ENCODE measurements around the gene PTPRU. TPM values are rescaled to one million over a fixed set of nuclear protein-coding genes. Genes with fewer than 3 reads are reported as not detected.

PTPRU gene
- total and polyA plus RNA-seq, 7 donors: 14.5 to 51.4 (median 25.6) TPM

DNA sequence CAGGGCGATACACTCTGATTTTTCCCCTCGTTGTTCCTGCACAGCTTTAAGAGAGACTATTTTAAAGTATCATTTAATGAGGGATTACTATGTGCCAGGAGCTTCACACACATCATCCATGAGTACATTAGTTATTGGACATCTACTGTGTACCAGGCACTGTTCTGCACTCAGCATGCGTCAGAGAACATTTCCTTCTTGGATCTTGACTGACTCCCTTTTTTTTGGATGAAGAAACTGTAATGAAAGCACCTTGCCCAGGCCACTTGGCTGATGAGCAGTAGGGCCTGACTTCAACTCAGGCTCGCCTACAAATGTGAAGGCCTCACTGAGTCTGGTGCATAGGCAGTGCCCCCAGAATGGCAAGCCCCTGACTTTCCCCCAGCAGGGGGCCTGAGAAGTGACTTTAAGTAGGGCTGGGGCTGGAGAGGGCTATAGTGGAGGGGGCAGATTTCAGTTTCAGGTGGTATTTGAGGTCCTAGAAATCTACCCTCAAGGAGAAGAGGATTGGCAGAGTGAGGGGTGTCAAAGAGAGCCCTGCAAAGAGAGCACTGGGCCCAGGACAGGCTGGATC is 50.0 kb downstream of the PTPRU start:
- ATAC-seq (no peak), DNase-seq (no peak)
- 82 to 88% (median 86%) methylated on average over 4 of the region's 4 CpGs for WGBS, 3 donors
- H3K27me3 ChIP-seq (ENCODE audit: insufficient read depth in 3 of 3, low read length in 2 of 3): no peaks in the 10 kb centered on the region
- H3K36me3 ChIP-seq (ENCODE audit: insufficient read depth in 1 of 2, low read depth in 1 of 2): peaks cover 0 to 5% of the 10 kb centered on the region in 2 donors
- H3K4me1 ChIP-seq: no peaks in the 10 kb centered on the region
- no peak overlapping the region for H3K4me3 ChIP-seq
- no peaks in the 10 kb centered on the region for H3K9me3 ChIP-seq
- TF ChIP-seq, protein P1, sequence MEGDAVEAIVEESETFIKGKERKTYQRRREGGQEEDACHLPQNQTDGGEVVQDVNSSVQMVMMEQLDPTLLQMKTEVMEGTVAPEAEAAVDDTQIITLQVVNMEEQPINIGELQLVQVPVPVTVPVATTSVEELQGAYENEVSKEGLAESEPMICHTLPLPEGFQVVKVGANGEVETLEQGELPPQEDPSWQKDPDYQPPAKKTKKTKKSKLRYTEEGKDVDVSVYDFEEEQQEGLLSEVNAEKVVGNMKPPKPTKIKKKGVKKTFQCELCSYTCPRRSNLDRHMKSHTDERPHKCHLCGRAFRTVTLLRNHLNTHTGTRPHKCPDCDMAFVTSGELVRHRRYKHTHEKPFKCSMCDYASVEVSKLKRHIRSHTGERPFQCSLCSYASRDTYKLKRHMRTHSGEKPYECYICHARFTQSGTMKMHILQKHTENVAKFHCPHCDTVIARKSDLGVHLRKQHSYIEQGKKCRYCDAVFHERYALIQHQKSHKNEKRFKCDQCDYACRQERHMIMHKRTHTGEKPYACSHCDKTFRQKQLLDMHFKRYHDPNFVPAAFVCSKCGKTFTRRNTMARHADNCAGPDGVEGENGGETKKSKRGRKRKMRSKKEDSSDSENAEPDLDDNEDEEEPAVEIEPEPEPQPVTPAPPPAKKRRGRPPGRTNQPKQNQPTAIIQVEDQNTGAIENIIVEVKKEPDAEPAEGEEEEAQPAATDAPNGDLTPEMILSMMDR (IDR thresholded peaks at IDR 0.05): no peak
- no peak overlapping the region for H3K27ac ChIP-seq
- intact Hi-C loops (cut with DNase I): no loop called here

DNA sequence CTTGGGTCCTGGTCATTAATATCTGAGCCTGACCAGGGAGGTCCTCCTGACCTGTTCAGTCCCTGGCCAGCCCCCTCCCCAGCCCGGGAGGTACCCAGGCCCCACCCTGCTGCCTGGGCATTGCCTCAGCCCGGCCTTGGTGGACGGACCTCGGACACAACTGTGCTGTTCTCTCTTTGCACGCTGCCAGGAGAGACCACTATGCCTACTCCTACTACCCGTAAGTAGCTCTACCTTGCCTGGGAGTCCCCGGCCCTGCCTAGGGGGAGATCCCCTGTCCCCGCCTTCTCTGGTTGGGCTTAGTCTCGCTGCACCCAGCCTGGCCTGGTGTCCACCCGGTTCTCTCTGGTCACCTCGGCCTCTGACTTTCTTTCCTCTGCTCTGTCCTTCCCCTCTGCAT is 53.2 kb downstream of the PTPRU start:
- Histone ChIP-seq H3K36me3 (ENCODE audit: insufficient read depth in 1 of 2, low read depth in 1 of 2) (peaks cover 0 to 15% of the 10 kb centered on the region in 2 donors), H3K27me3 (ENCODE audit: insufficient read depth in 3 of 3, low read length in 2 of 3) (no peaks in the 10 kb centered on the region), H3K4me1 (no peaks in the 10 kb centered on the region), H3K27ac (no peak overlapping the region), H3K9me3 (no peaks in the 10 kb centered on the region), H3K4me3 (no peak overlapping the region)
- DNase-seq (no peak), ATAC-seq (peak in 1 of 4 donors; percentile 20)
- intact Hi-C loops (cut with DNase I): no loop called here
- TF ChIP-seq, protein P1 (IDR thresholded peaks at IDR 0.05): no peak
- WGBS, 3 donors: 94 to 96% (median 95%) methylated on average over 11 of the region's 11 CpGs

DNA sequence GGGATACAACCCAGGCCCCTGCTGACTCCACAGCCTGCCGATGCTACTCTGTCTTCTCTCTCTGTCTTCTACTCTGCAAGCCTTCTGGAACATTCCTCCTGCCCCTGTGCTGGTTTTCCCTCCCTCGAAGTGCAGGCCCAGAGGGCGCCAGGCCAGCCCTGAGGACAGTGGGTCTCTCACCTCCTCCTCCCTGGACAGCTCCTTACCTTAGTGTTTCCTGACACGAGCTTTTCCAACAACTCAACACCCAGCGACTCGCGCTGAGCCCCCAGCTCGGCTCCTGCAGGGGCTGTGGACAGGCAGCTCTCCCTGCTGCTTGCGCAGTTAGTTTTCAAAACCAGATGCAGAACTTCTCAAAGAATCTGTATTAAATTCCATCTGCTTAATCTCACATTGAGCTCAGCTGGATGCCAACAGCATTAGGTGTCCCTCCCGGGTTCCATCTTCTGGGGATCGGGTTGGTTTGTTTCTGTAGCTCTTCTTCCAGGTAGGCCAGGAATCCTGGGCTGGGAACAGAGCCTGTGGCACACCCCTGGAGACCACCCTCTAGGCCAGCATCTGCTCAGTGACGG is 54.2 kb downstream of the PTPRU start:
- TF ChIP-seq, protein P1 (IDR thresholded peaks at IDR 0.05): no peak
- peaks cover 0 to 15% of the 10 kb centered on the region in 2 donors for H3K36me3 ChIP-seq (ENCODE audit: insufficient read depth in 1 of 2, low read depth in 1 of 2)
- ATAC-seq: no peak
- H3K4me1 ChIP-seq: no peaks in the 10 kb centered on the region
- 78 to 89% (median 85%) methylated on average over 12 of the region's 12 CpGs for WGBS, 3 donors
- H3K27ac ChIP-seq: no peak overlapping the region
- no peaks in the 10 kb centered on the region for H3K9me3 ChIP-seq
- intact Hi-C loops (cut with DNase I): no loop called here
- DNase-seq: no peak
- no peaks in the 10 kb centered on the region for H3K27me3 ChIP-seq (ENCODE audit: insufficient read depth in 3 of 3, low read length in 2 of 3)
- H3K4me3 ChIP-seq: no peak overlapping the region

DNA sequence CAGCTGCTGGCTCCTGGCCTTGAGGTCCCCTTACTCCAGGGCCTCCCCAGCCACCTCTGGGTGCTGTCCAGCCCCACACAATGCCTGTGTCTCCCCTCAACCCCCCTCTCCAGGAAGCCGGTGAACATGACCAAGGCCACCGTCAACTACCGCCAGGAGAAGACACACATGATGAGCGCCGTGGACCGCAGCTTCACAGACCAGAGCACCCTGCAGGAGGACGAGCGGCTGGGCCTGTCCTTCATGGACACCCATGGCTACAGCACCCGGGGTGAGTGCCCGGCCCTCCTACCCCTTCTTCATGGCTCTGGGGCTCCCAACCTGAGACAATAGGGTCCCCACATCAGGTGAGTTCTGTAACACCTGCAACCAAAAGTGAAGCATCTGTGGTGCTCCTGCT is 55.4 kb downstream of the PTPRU start:
- Histone ChIP-seq H3K27me3 (ENCODE audit: insufficient read depth in 3 of 3, low read length in 2 of 3) (no peaks in the 10 kb centered on the region), H3K27ac (no peak overlapping the region), H3K4me1 (no peaks in the 10 kb centered on the region), H3K9me3 (no peaks in the 10 kb centered on the region), H3K36me3 (ENCODE audit: insufficient read depth in 1 of 2, low read depth in 1 of 2) (peaks cover 0 to 15% of the 10 kb centered on the region in 2 donors), H3K4me3 (no peak overlapping the region)
- DNase-seq (no peak), ATAC-seq (no peak)
- WGBS, 3 donors: 91 to 97% (median 92%) methylated on average over 10 of the region's 10 CpGs
- intact Hi-C loops (cut with DNase I): no loop called here
- TF ChIP-seq, protein P1 (IDR thresholded peaks at IDR 0.05): no peak

DNA sequence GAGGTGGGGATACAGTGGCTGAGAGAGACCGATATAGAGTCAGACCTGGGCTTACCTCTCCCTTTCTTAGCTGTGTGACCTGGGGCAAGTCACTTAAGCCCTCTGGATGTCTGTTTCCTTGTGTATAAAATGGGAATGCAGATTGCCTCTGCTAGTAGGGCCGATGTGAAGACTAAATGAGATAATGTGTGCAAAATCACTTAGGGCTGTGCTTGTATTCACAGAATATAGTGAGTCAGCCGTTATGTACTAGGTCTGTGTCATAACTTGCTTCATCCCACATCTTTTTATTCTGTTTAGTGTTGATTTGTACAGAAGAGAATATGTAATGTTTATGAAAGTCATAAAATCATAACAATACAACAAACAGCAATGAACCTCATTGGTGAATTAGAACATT is 56.0 kb downstream of the PTPRU start:
- ATAC-seq (no peak), DNase-seq (no peak)
- no peak overlapping the region for H3K4me3 ChIP-seq
- H3K27me3 ChIP-seq (ENCODE audit: insufficient read depth in 3 of 3, low read length in 2 of 3): no peaks in the 10 kb centered on the region
- peaks cover 0 to 15% of the 10 kb centered on the region in 2 donors for H3K36me3 ChIP-seq (ENCODE audit: insufficient read depth in 1 of 2, low read depth in 1 of 2)
- H3K27ac ChIP-seq: no peak overlapping the region
- TF ChIP-seq, protein P1 (IDR thresholded peaks at IDR 0.05): no peak
- no peaks in the 10 kb centered on the region for H3K4me1 ChIP-seq
- WGBS, 3 donors: 83 to 93% (median 89%) methylated on average over 3 of the region's 3 CpGs
- intact Hi-C loops (cut with DNase I): no loop called here
- H3K9me3 ChIP-seq: no peaks in the 10 kb centered on the region
